Mesenchymal stem cell (in vitro differentiated cells and primary cell): Measurements from ENCODE around the gene TSPAN13.
A peak's percentile ranks its signal among the peaks of the same experiment; 100 is the strongest.

Experiments used
- DNase-seq: peaks from one replicate; pipeline ENCODE4 v3.0.0-alpha.2; 2013
- H2AFZ ChIP-seq: one replicate; pipeline ENCODE4 v1.6.1; 2013; ENCODE audit warnings: low read depth, mild to moderate bottlenecking, control low read depth, inconsistent platforms, low read length, moderate library complexity
- H2AK5ac ChIP-seq: 2 replicates; pipeline ENCODE4 v1.6.1; 2013; ENCODE audit warnings: low read length, moderate library complexity, mild to moderate bottlenecking, inconsistent platforms; ENCODE audit not compliant: severe bottlenecking
- H2BK120ac ChIP-seq: one replicate; pipeline ENCODE4 v1.6.1; 2013; ENCODE audit warnings: low read depth, mild to moderate bottlenecking, inconsistent platforms, low read length, moderate library complexity
- H2BK12ac ChIP-seq, 2 experiments: one replicate each; pipeline ENCODE4 v1.6.1; 2013; ENCODE audit warnings: inconsistent platforms in 2 of 2, low read length in 2 of 2, mild to moderate bottlenecking in 2 of 2, moderate library complexity in 2 of 2, control low read depth in 1 of 2
- H2BK15ac ChIP-seq: one replicate; pipeline ENCODE4 v1.6.1; 2013; ENCODE audit warnings: mild to moderate bottlenecking, low read depth, inconsistent platforms; ENCODE audit not compliant: poor library complexity, severe bottlenecking
- H2BK5ac ChIP-seq: 2 replicates; pipeline ENCODE4 v1.6.1; 2013; ENCODE audit warnings: low read depth, mild to moderate bottlenecking, low read length, control low read depth, inconsistent platforms; ENCODE audit not compliant: poor library complexity, severe bottlenecking
- H3K14ac ChIP-seq, 2 experiments: one replicate each; pipeline ENCODE4 v1.6.1; 2013; ENCODE audit warnings: inconsistent platforms in 2 of 2, low read length in 2 of 2, control low read depth in 1 of 2, mild to moderate bottlenecking in 1 of 2, moderate library complexity in 1 of 2
- H3K18ac ChIP-seq, 2 experiments: one replicate each; pipeline ENCODE4 v1.6.1; 2013; ENCODE audit warnings: inconsistent platforms in 2 of 2, low read length in 2 of 2, control low read depth in 1 of 2, low read depth in 1 of 2, mild to moderate bottlenecking in 1 of 2
- H3K23ac ChIP-seq, 2 experiments: one replicate each; pipeline ENCODE4 v1.6.1; 2013; ENCODE audit warnings: inconsistent platforms in 2 of 2, low read length in 2 of 2, mild to moderate bottlenecking in 2 of 2, moderate library complexity in 2 of 2, control low read depth in 1 of 2
- H3K27ac ChIP-seq: 2 replicates; pipeline ENCODE4 v1.5.1; 2013; ENCODE audit warnings: mild to moderate bottlenecking, moderate library complexity, low read length, control low read depth, inconsistent platforms; ENCODE audit not compliant: poor library complexity, severe bottlenecking
- H3K27me3 ChIP-seq, 2 experiments: 2 replicates each; pipeline versions ENCODE4 v1.6.1 to v1.7.0; 2013; ENCODE audit warnings: low read length in 2 of 2, mild to moderate bottlenecking in 2 of 2, moderate library complexity in 2 of 2, control low read depth in 1 of 2, inconsistent platforms in 1 of 2; ENCODE audit not compliant: control insufficient read depth in 1 of 2, insufficient read depth in 1 of 2
- H3K36me3 ChIP-seq, 2 experiments: 2 replicates each; pipeline versions ENCODE4 v1.6.1 to v1.7.0; 2013; ENCODE audit warnings: low read length in 2 of 2, control low read depth in 1 of 2, inconsistent platforms in 1 of 2, low read depth in 1 of 2, mild to moderate bottlenecking in 1 of 2; ENCODE audit not compliant: insufficient read depth in 2 of 2, control insufficient read depth in 1 of 2
- H3K4ac ChIP-seq, 2 experiments: one replicate each; pipeline ENCODE4 v1.6.1; 2013; ENCODE audit warnings: inconsistent platforms in 2 of 2, low read length in 2 of 2, mild to moderate bottlenecking in 2 of 2, moderate library complexity in 2 of 2, control low read depth in 1 of 2, low read depth in 1 of 2
- H3K4me1 ChIP-seq: 2 replicates; pipeline ENCODE4 v1.6.1; 2013; ENCODE audit warnings: low read depth, low read length, control low read depth; ENCODE audit not compliant: control insufficient read depth, insufficient read depth
- H3K4me2 ChIP-seq: 2 replicates; pipeline ENCODE4 v1.6.1; 2013; ENCODE audit warnings: low read length, mild to moderate bottlenecking, inconsistent platforms; ENCODE audit not compliant: poor library complexity, severe bottlenecking
- H3K4me3 ChIP-seq, 2 experiments: 2 replicates each; pipeline versions ENCODE4 v1.5.1 to v1.7.0; 2013; ENCODE audit warnings: low read length in 2 of 2, mild to moderate bottlenecking in 2 of 2, control low read depth in 1 of 2, low read depth in 1 of 2; ENCODE audit not compliant: insufficient read depth in 1 of 2
- H3K79me1 ChIP-seq: replicated peaks from 2 replicates; pipeline ENCODE4 v1.6.1; 2013; ENCODE audit warnings: mild to moderate bottlenecking, control low read depth, low read length, inconsistent platforms; ENCODE audit not compliant: poor library complexity, severe bottlenecking
- H3K9ac ChIP-seq: 2 replicates; pipeline ENCODE4 v1.7.0; 2013; ENCODE audit warnings: mild to moderate bottlenecking, low read length, moderate library complexity
- H3K9me3 ChIP-seq: 2 replicates; pipeline ENCODE4 v1.7.0; 2013; ENCODE audit warnings: mild to moderate bottlenecking, low read length; ENCODE audit not compliant: control insufficient read depth
- H4K8ac ChIP-seq: one replicate; pipeline ENCODE4 v1.6.1; 2013; ENCODE audit warnings: inconsistent platforms, mild to moderate bottlenecking, low read length, moderate library complexity
- H4K91ac ChIP-seq: one replicate; pipeline ENCODE4 v1.6.1; 2013; ENCODE audit warnings: mild to moderate bottlenecking, low read length, inconsistent platforms
- WGBS: methylation state at CpG from one replicate; pipeline ENCODE4 v1.1.7; 2013; ENCODE audit warnings: mixed read lengths; 5-methylcytosine and 5-hydroxymethylcytosine counted together

The TSPAN13 gene

DNA sequence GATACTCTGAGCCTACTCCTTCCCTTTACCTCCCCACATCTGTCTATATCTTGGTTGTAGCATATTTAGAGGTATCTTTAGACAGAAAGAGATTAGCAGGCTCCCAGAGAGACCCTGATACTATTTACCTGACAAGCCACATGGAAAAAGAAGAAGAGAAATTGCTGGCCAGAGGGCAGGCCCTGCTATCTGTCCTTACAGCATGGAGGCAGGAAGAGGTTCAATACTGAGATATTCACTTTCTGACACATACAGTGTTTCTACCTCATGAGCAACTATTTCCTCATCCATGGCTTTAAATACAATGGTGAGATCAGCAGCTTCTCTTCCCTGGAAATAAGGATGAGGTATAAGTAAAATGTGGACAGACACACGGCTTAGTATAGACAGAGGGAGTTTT, 33.9 kb upstream of the TSPAN13 start:
- Histone ChIP-seq H3K9ac (no peak overlapping the region), H3K9me3 (no peaks in the 10 kb centered on the region), H3K14ac (no peak overlapping the region), H4K8ac (no peak overlapping the region), H2BK5ac (no peak overlapping the region), H3K4me2 (no peak overlapping the region), H3K27ac (no peak overlapping the region), H2AK5ac (no peak overlapping the region), H3K4me1 (no peaks in the 10 kb centered on the region), H3K27me3 (no peaks in the 10 kb centered on the region), H3K36me3 (no peaks in the 10 kb centered on the region), H2BK12ac (no peak overlapping the region), H2BK120ac (no peak overlapping the region), H2AFZ (no peak overlapping the region), H3K4me3 (no peak overlapping the region), H3K23ac (no peak overlapping the region), H2BK15ac (no peak overlapping the region), H3K79me1 (no peaks in the 10 kb centered on the region), H3K18ac (no peak overlapping the region), H3K4ac (no peak overlapping the region), H4K91ac (no peak overlapping the region)
- DNase-seq, result peak; percentile 24
- WGBS, result 100% methylated on average over 1 of the region's 1 CpG

DNA sequence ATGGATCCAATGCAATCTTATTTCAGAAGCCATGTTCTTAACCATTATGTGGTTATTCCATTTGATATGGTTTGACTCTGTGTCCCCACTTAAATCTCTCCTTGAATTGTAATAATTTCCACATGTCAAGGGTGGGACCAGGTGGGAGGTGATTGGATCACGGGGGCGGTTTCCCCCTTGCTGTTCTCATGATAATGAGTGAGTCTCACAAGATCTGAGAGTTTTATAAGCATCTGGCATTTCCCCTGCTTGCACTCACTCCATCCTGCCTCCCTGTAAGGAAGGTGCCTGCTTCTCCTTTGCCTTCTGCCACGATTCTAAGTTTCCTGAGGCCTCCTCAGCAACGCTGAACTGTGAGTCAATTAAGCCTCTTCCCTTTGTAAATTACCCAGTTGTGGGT, 32.0 kb upstream of the TSPAN13 start:
- Histone ChIP-seq H2BK5ac (no peak overlapping the region), H2AFZ (no peak overlapping the region), H3K9ac (no peak overlapping the region), H2BK120ac (no peak overlapping the region), H4K8ac (no peak overlapping the region), H2AK5ac (no peak overlapping the region), H3K4me3 (no peak overlapping the region), H3K4me2 (no peak overlapping the region), H3K79me1 (no peaks in the 10 kb centered on the region), H3K4me1 (no peaks in the 10 kb centered on the region), H3K14ac (no peak overlapping the region), H3K23ac (no peak overlapping the region), H3K18ac (no peak overlapping the region), H2BK15ac (no peak overlapping the region), H3K4ac (no peak overlapping the region), H3K27me3 (no peaks in the 10 kb centered on the region), H4K91ac (no peak overlapping the region), H3K9me3 (no peaks in the 10 kb centered on the region), H3K36me3 (no peaks in the 10 kb centered on the region), H3K27ac (no peak overlapping the region), H2BK12ac (no peak overlapping the region)
- DNase-seq, result no peak
- WGBS, result 83% methylated on average over 2 of the region's 4 CpGs

GRCh38 chr7:16724344-16724743, 29.2 kb upstream of the TSPAN13 start:
- H3K4me1 ChIP-seq, result peaks cover 2% of the 10 kb centered on the region
- H3K4me3 ChIP-seq, result no peak overlapping the region

GRCh38 chr7:16726189-16726588, 27.4 kb upstream of the TSPAN13 start:
- no peak overlapping the region for H3K23ac ChIP-seq
- no peak for DNase-seq
- H3K9ac ChIP-seq, result no peak overlapping the region
- H3K27ac ChIP-seq, result no peak overlapping the region
- H4K8ac ChIP-seq, result no peak overlapping the region
- H3K4me1 ChIP-seq, result peaks cover 2% of the 10 kb centered on the region
- H3K79me1 ChIP-seq, result no peaks in the 10 kb centered on the region
- no peak overlapping the region for H3K4me3 ChIP-seq
- WGBS, result 100% methylated on average over 2 of the region's 2 CpGs
- no peak overlapping the region for H2BK12ac ChIP-seq
- H2AFZ ChIP-seq, result no peak overlapping the region
- no peak overlapping the region for H4K91ac ChIP-seq
- no peak overlapping the region for H2BK120ac ChIP-seq
- H3K14ac ChIP-seq, result no peak overlapping the region
- no peak overlapping the region for H2BK5ac ChIP-seq
- H3K36me3 ChIP-seq, result no peaks in the 10 kb centered on the region
- H2AK5ac ChIP-seq, result no peak overlapping the region
- no peaks in the 10 kb centered on the region for H3K27me3 ChIP-seq
- H3K9me3 ChIP-seq, result no peaks in the 10 kb centered on the region
- no peak overlapping the region for H3K4ac ChIP-seq
- no peak overlapping the region for H3K4me2 ChIP-seq
- no peak overlapping the region for H2BK15ac ChIP-seq
- no peak overlapping the region for H3K18ac ChIP-seq

More at GRCh38 chr7:16724344-16724743, 29.2 kb upstream of the TSPAN13 start:
- no peak overlapping the region for H4K8ac ChIP-seq
- H2BK120ac ChIP-seq, result no peak overlapping the region
- no peaks in the 10 kb centered on the region for H3K27me3 ChIP-seq
- H2BK12ac ChIP-seq, result no peak overlapping the region
- H2AFZ ChIP-seq, result no peak overlapping the region
- no peak overlapping the region for H3K4ac ChIP-seq
- no peak overlapping the region for H3K4me2 ChIP-seq
- no peak overlapping the region for H4K91ac ChIP-seq
- H3K23ac ChIP-seq, result no peak overlapping the region
- H2AK5ac ChIP-seq, result no peak overlapping the region
- H3K9ac ChIP-seq, result no peak overlapping the region
- no peaks in the 10 kb centered on the region for H3K36me3 ChIP-seq
- no peaks in the 10 kb centered on the region for H3K79me1 ChIP-seq
- no peak overlapping the region for H2BK5ac ChIP-seq
- H3K18ac ChIP-seq, result no peak overlapping the region
- no peak overlapping the region for H3K27ac ChIP-seq
- no peak overlapping the region for H3K14ac ChIP-seq
- WGBS, result no CpG with 5 or more reads among the region's 1 CpG
- no peak overlapping the region for H2BK15ac ChIP-seq
- DNase-seq, result no peak
- no peaks in the 10 kb centered on the region for H3K9me3 ChIP-seq
